GM12873 (cell line): ENCODE measurements around the gene MAPK8.

Source experiments
- TF ChIP-seq, protein P1 (sequence below): IDR thresholded peaks from 2 replicates; pipeline ENCODE4 v1.5.1; 2012; ENCODE audit warnings: low read depth, mild to moderate bottlenecking, moderate library complexity, low read length, control low read depth; ENCODE audit not compliant: insufficient read depth; ENCODE audit errors: missing control alignments

The MAPK8 gene

DNA sequence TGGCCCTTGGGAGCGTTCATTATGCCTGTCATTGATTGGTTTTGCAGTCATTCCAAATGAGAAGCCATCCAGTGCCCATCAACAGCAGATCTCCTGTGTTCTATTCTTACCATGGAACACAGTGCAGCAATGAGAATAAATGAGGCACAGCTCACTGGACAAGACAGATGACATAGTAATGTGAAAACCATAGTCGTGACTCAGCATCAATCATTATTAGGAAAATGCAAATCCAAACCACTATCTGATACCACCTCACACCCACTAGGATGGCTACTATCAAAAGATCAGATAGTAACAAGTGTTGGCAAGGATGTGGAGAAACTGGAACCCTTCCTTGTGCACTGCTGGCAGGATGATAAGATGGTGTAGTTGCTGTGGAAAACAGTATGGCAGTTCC, 153.7 kb downstream of the MAPK8 start:
- TF ChIP-seq, protein P1, sequence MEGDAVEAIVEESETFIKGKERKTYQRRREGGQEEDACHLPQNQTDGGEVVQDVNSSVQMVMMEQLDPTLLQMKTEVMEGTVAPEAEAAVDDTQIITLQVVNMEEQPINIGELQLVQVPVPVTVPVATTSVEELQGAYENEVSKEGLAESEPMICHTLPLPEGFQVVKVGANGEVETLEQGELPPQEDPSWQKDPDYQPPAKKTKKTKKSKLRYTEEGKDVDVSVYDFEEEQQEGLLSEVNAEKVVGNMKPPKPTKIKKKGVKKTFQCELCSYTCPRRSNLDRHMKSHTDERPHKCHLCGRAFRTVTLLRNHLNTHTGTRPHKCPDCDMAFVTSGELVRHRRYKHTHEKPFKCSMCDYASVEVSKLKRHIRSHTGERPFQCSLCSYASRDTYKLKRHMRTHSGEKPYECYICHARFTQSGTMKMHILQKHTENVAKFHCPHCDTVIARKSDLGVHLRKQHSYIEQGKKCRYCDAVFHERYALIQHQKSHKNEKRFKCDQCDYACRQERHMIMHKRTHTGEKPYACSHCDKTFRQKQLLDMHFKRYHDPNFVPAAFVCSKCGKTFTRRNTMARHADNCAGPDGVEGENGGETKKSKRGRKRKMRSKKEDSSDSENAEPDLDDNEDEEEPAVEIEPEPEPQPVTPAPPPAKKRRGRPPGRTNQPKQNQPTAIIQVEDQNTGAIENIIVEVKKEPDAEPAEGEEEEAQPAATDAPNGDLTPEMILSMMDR, result no peak

DNA sequence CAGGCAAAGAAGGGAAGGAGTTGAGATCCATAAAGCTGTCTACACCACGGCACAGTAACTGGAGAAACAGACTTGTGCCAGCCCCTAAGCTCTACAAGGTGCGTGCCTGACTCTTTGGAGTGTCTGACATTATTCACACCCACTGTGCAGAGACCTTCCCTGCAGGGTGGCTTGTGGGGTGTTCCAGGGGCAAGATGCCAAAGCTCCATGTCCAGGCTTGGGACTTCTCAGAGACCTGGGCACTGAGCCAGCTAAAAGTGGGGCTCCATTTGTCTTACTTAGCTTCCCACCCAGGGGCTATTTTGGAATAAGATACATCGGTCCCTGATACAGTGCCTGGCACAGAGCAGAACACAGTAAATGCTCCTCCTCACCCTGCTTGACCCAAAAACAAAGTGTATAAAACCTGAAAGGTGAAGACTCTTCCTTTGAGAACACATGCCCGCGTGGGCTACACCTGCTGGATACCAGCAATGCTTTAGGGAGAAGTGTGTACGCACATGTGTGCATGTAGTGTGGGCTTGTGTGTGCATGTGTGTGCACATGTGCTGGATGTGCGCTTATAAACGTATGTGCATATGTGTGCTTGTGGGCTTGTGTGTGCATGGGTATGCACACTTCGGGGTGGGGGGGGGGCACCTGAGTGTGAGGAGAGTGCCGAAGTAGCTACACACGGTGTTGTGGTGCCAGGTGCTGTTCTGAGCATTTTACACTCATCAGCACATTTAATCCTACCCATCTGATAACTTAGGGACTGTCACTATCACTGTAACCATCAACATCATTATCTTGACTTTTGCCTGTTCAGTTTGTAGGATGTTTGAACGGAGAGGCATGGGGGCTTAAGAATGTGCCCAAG, 155.4 kb downstream of the MAPK8 start:
- TF ChIP-seq, protein P1, result no peak

DNA sequence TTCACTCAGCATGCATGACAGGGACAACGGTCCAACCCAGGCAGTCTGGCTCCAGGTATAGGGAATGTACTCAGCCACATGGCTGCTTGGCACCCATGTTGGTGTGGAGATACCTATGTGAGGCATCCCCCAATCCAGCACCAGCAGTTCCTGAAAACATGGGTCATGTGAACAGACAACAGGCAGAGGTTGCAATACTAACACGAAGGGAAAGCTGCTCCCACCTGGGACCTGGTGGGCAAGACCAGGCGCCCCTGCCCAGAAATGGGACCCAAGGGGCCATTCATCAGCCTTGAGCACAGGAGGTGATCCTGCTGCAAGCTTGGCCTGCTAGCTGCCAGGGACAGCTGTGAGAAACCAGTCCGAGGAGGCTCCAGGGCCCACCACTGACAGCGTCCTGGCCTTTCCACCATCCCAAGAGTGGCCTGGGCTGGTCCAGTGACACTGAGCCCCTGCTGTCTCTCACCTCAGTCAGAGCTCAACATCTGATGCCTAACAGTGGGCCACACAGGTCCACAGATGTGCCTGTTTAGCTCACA, 156.1 kb downstream of the MAPK8 start:
- TF ChIP-seq, protein P1, result no peak

- TF ChIP-seq, protein P1, result no peak
Measured at GRCh38 chr10:48463318-48464003, 157.0 kb downstream of the MAPK8 start.

GRCh38 chr10:48464121-48464870, 157.8 kb downstream of the MAPK8 start:
- TF ChIP-seq, protein P1, result no peak

GRCh38 chr10:48464871-48465736, 158.6 kb downstream of the MAPK8 start:
- TF ChIP-seq, protein P1, result no peak
